ENCODE results near the gene TTYH1. TPM values are rescaled to one million over a fixed set of nuclear protein-coding genes. Genes with fewer than 3 reads are reported as not detected.

The TTYH1 gene
- total and polyA plus RNA-seq, 2 of the 4 experiments (the other 2 are of a cell fraction), result not detected

DNA sequence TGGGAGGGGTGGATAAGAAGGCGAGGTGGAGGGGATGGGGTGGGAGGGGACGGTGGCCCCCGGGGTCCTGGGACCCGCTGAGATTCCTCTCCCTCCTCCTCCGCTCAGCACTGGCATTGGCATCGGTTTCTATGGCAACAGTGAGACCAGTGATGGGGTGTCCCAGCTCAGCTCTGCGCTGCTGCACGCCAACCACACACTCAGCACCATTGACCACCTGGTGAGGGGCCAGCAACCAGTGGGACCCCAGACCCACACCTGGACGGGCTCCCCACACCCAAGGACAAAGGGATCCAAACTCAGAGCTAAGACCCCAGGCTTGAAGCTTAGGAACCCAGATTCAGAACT lies 5.9 kb downstream of the TTYH1 start:
- no peak overlapping the region for H3K14ac ChIP-seq (replicated peaks; ENCODE audit: low read depth, low read length)
- H2AK9ac ChIP-seq (replicated peaks; ENCODE audit: low read depth, low read length, poor library complexity), result no peak overlapping the region
- TF ChIP-seq CTCF (conservative IDR thresholded peaks at IDR 0.05; ENCODE audit: low read depth, low read length), result no peak
- peaks cover 3% of the 10 kb centered on the region; the same call in 1 of the 2 replicates for H3K9me1 ChIP-seq (ENCODE audit: insufficient read depth, low read length)
- ATAC-seq (ENCODE audit: low read depth) (no peak), DNase-seq (no peak)
- intact Hi-C loops (cut with micrococcal nuclease) (no loop called here), in situ Hi-C loops (cut with MboI; ENCODE audit: low sequenced_read_pairs) (no loop called here), dilution Hi-C loops (cut with HindIII; ENCODE audit: low sequenced_read_pairs, unreplicated experiment) (no loop called here)
- H4K20me1 ChIP-seq (ENCODE audit: insufficient read depth, low read length), result no peaks in the 10 kb centered on the region
- H4K91ac ChIP-seq (ENCODE audit: insufficient read depth, low read depth, low read length), result no peak overlapping the region
- H3K4me2 ChIP-seq (ENCODE audit: low read depth, low read length), result no peak overlapping the region
- no peaks in the 10 kb centered on the region for H3K9me3 ChIP-seq (ENCODE audit: control insufficient read depth, insufficient read depth, low read length)
- H2AK5ac ChIP-seq (ENCODE audit: low read depth, low read length), result no peak overlapping the region
- H3K36me3 ChIP-seq (ENCODE audit: control insufficient read depth, insufficient read depth, low read length), result no peaks in the 10 kb centered on the region
- H3K9ac ChIP-seq (ENCODE audit: low read depth, low read length), result no peak overlapping the region
- H3K4me3 ChIP-seq (ENCODE audit: insufficient read depth, low read depth, low read length), result no peak overlapping the region
- H3K4me1 ChIP-seq (ENCODE audit: control insufficient read depth, insufficient read depth, low read length), result no peaks in the 10 kb centered on the region
- H2BK15ac ChIP-seq (ENCODE audit: low read depth, low read length), result no peak overlapping the region
- H3K27me3 ChIP-seq (ENCODE audit: control insufficient read depth, insufficient read depth, low read length), result peaks cover 26% of the 10 kb centered on the region
- H3K56ac ChIP-seq (ENCODE audit: extremely low read depth, insufficient read depth, low read length), result no peak overlapping the region
- no peak overlapping the region for H2AFZ ChIP-seq (replicated peaks; ENCODE audit: low read length, poor library complexity)
- H3K4ac ChIP-seq (ENCODE audit: low read depth, low read length), result no peak overlapping the region
- H2BK5ac ChIP-seq (ENCODE audit: low read depth, low read length, poor library complexity, severe bottlenecking), result no peak overlapping the region
- no peak overlapping the region for H3K18ac ChIP-seq (ENCODE audit: low read depth, low read length)
- 23% methylated on average over 2 of the region's 9 CpGs; no CpG with 5 or more reads in 1 of the 2 experiments for WGBS, 2 experiments (ENCODE audit: extremely low coverage in 2 of 2, insufficient read length in 1 of 2)
- no peak overlapping the region for H3K27ac ChIP-seq (ENCODE audit: insufficient read depth, low read length)
- H2BK120ac ChIP-seq (ENCODE audit: low read depth, low read length), result no peak overlapping the region
- H2BK20ac ChIP-seq (ENCODE audit: low read depth, low read length), result no peak overlapping the region
- no peak overlapping the region for H3K23ac ChIP-seq (ENCODE audit: low read depth, low read length)
- no peak overlapping the region for H4K5ac ChIP-seq (ENCODE audit: low read depth, low read length)
- POLR2A ChIA-PET (ENCODE audit: unreplicated experiment), result no interaction called here
- CTCF ChIA-PET, result no interaction called here
- no peaks in the 10 kb centered on the region for H3K79me1 ChIP-seq (ENCODE audit: low read depth in 1 of 2, low read length in 2 of 2)
- no peak overlapping the region for H4K8ac ChIP-seq (ENCODE audit: low read depth in 2 of 2, low read length in 2 of 2)
- BruUV-seq (replicated peaks), result no TSS peak

All from IMR-90 (cell line).